H9 (cell line): ENCODE results near the gene HOXC10. TPM values are rescaled to one million over a fixed set of nuclear protein-coding genes. Genes with fewer than 3 reads are reported as not detected.

Experiments
- DNase-seq: peaks from one replicate; pipeline ENCODE4 v3.0.0-alpha.2; 2017
- H2AFZ ChIP-seq: one replicate; pipeline ENCODE4 v1.6.1; 2013; ENCODE audit warnings: mild to moderate bottlenecking, low read length, control low read depth, moderate library complexity
- H2AK5ac ChIP-seq: 2 replicates; pipeline ENCODE4 v1.6.1; 2013; ENCODE audit warnings: low read length, control low read depth, mixed read lengths; ENCODE audit not compliant: insufficient read length
- H2BK120ac ChIP-seq: one replicate; pipeline ENCODE4 v1.6.1; 2013; ENCODE audit warnings: low read depth, mild to moderate bottlenecking, low read length, control low read depth, inconsistent platforms; ENCODE audit not compliant: poor library complexity, severe bottlenecking
- H2BK12ac ChIP-seq: 2 replicates; pipeline ENCODE4 v1.6.1; 2013; ENCODE audit warnings: low read length, control low read depth, mixed read lengths, low read depth; ENCODE audit not compliant: insufficient read length
- H2BK15ac ChIP-seq: 2 replicates; pipeline ENCODE4 v1.6.1; 2013; ENCODE audit warnings: low read depth, low read length, control low read depth
- H2BK20ac ChIP-seq: one replicate; pipeline ENCODE4 v1.6.1; 2013; ENCODE audit warnings: low read depth, mild to moderate bottlenecking, low read length, control low read depth, inconsistent platforms; ENCODE audit not compliant: poor library complexity, severe bottlenecking
- H2BK5ac ChIP-seq: 2 replicates; pipeline ENCODE4 v1.6.1; 2013; ENCODE audit warnings: low read length, control low read depth, mixed read lengths; ENCODE audit not compliant: insufficient read length
- H3K14ac ChIP-seq: 2 replicates; pipeline ENCODE4 v1.6.1; 2013; ENCODE audit warnings: low read length, control low read depth; ENCODE audit not compliant: insufficient read depth
- H3K18ac ChIP-seq: 2 replicates; pipeline ENCODE4 v1.6.1; 2013; ENCODE audit warnings: low read depth, mild to moderate bottlenecking, mixed read lengths, low read length, control low read depth; ENCODE audit not compliant: insufficient read length
- H3K23ac ChIP-seq: 2 replicates; pipeline ENCODE4 v1.6.1; 2013; ENCODE audit warnings: low read length, control low read depth, mixed read lengths, low read depth; ENCODE audit not compliant: insufficient read length
- H3K23me2 ChIP-seq: 2 replicates; pipeline ENCODE4 v1.6.1; 2013; ENCODE audit warnings: low read depth, mild to moderate bottlenecking, mixed read lengths, low read length, control low read depth; ENCODE audit not compliant: insufficient read length, poor library complexity, severe bottlenecking
- H3K27ac ChIP-seq: 2 replicates; pipeline ENCODE4 v1.5.1; 2013; ENCODE audit warnings: low read length, control low read depth, mixed read lengths, low read depth; ENCODE audit not compliant: insufficient read length
- H3K27me3 ChIP-seq: 2 replicates; pipeline ENCODE4 v1.6.1; 2013; ENCODE audit warnings: low read length, control low read depth, inconsistent platforms; ENCODE audit not compliant: insufficient read depth
- H3K4ac ChIP-seq: 2 replicates; pipeline ENCODE4 v1.6.1; 2013; ENCODE audit warnings: low read depth, mild to moderate bottlenecking, control low read depth, inconsistent platforms, low read length, moderate library complexity
- H3K4me1 ChIP-seq: 2 replicates; pipeline ENCODE4 v1.6.1; 2013; ENCODE audit warnings: low read length, control low read depth, inconsistent platforms; ENCODE audit not compliant: insufficient read depth
- H3K4me2 ChIP-seq: 2 replicates; pipeline ENCODE4 v1.6.1; 2013; ENCODE audit warnings: low read length, control low read depth, mixed read lengths; ENCODE audit not compliant: insufficient read length, insufficient read depth
- H3K56ac ChIP-seq: 2 replicates; pipeline ENCODE4 v1.6.1; 2013; ENCODE audit warnings: low read depth, mild to moderate bottlenecking, mixed read lengths, low read length, control low read depth; ENCODE audit not compliant: insufficient read length
- H3K79me1 ChIP-seq: 2 replicates; pipeline ENCODE4 v1.6.1; 2013; ENCODE audit warnings: low read depth, mild to moderate bottlenecking, moderate library complexity, low read length, control low read depth, inconsistent platforms; ENCODE audit not compliant: insufficient read depth, poor library complexity, severe bottlenecking
- H3K79me2 ChIP-seq: 2 replicates; pipeline ENCODE4 v1.6.1; 2013; ENCODE audit warnings: low read length, control low read depth, inconsistent platforms; ENCODE audit not compliant: insufficient read depth
- H3K9ac ChIP-seq: 2 replicates; pipeline ENCODE4 v1.6.1; 2013; ENCODE audit warnings: low read length, control low read depth, mixed read lengths; ENCODE audit not compliant: insufficient read length; ENCODE audit errors: extremely low read depth
- H3K9me3 ChIP-seq: one replicate; pipeline ENCODE4 v1.6.1; 2013; ENCODE audit warnings: low read depth, low read length, inconsistent platforms; ENCODE audit not compliant: control insufficient read depth
- H3T11ph ChIP-seq: one replicate; pipeline ENCODE4 v1.6.1; 2013; ENCODE audit warnings: mild to moderate bottlenecking, low read length, control low read depth, inconsistent platforms
- H4K20me1 ChIP-seq: one replicate; pipeline ENCODE4 v1.6.1; 2013; ENCODE audit not compliant: control insufficient read depth, insufficient read length, insufficient read depth
- H4K5ac ChIP-seq: 2 replicates; pipeline ENCODE4 v1.6.1; 2013; ENCODE audit warnings: low read depth, mild to moderate bottlenecking, mixed read lengths, low read length, control low read depth; ENCODE audit not compliant: insufficient read length
- H4K8ac ChIP-seq: replicated peaks from 2 replicates; pipeline ENCODE4 v1.6.1; 2013; ENCODE audit warnings: low read length, control low read depth, mixed read lengths, low read depth; ENCODE audit not compliant: insufficient read length
- H4K91ac ChIP-seq: 2 replicates; pipeline ENCODE4 v1.6.1; 2013; ENCODE audit warnings: low read depth, mild to moderate bottlenecking, moderate library complexity, mixed read lengths, low read length, control low read depth; ENCODE audit not compliant: insufficient read length
- H3K27ac Mint-ChIP-seq, 3 experiments: 2 replicates in 2 of 3; 3 replicates in 1 of 3; pipeline ENCODE4 v1.8.0; 2020 to 2021; ENCODE audit warnings: mixed read lengths in 3 of 3, mild to moderate bottlenecking in 1 of 3, moderate library complexity in 1 of 3
- H3K27me3 Mint-ChIP-seq: 2 replicates; pipeline ENCODE4 v1.8.0; 2021; ENCODE audit warnings: low read depth, mild to moderate bottlenecking, moderate library complexity, mixed read lengths
- H3K36me3 Mint-ChIP-seq, 3 experiments: 2 replicates in 2 of 3; 3 replicates in 1 of 3; pipeline ENCODE4 v1.8.0; 2020 to 2021; ENCODE audit warnings: low read depth in 3 of 3, mixed read lengths in 3 of 3; ENCODE audit not compliant: insufficient read depth in 1 of 3
- H3K4me1 Mint-ChIP-seq, 2 experiments: 2 replicates each; pipeline ENCODE4 v1.8.0; 2020; ENCODE audit warnings: mixed read lengths in 2 of 2
- H3K4me3 Mint-ChIP-seq, 2 experiments: 2 replicates in 1 of 2; 3 replicates in 1 of 2; pipeline ENCODE4 v1.8.0; 2020 to 2021; ENCODE audit warnings: mild to moderate bottlenecking in 2 of 2, mixed read lengths in 2 of 2, moderate library complexity in 1 of 2
- H3K9me3 Mint-ChIP-seq, 2 experiments: 2 replicates in 1 of 2; 3 replicates in 1 of 2; pipeline ENCODE4 v1.8.0; 2020; ENCODE audit warnings: mild to moderate bottlenecking in 2 of 2, mixed read lengths in 2 of 2, moderate library complexity in 1 of 2
- CTCF ChIP-seq: fragments of 200-600 bp; sonication (generic); conservative IDR thresholded peaks from 3 replicates; pipeline ENCODE4 v1.8.0; 2021; ENCODE audit warnings: antibody characterized with exemption, mild to moderate bottlenecking
- WGBS: extraction: QIAGEN DNeasy Blood & Tissue Kit; methylation state at CpG from one replicate; pipeline ENCODE4 v1.1.7; 2013; ENCODE audit warnings: missing lambda C conversion rate, low lambda C conversion rate, mixed read lengths; ENCODE audit not compliant: insufficient read length; ENCODE audit errors: extremely low coverage; 5-methylcytosine and 5-hydroxymethylcytosine counted together
- total RNA-seq: library from RNA; stranded (reverse); gene quantifications from 2 replicates; pipeline ENCODE4 v1.2.1, GENCODE V29; 2021

The HOXC10 gene
- total RNA-seq, 1 experiment from 2014 or later, result not detected

- no peak overlapping the region for H4K5ac ChIP-seq
- Mint-ChIP-seq H3K4me1 (peaks cover 0 to 8% of the 10 kb centered on the region in 2 experiments; a peak in 3 of 4 replicates), H3K27ac (peak overlapping the region in 1 of 3 experiments; percentile 79; a peak in 1 of 7 replicates), H3K27me3 (peaks cover 99% of the 10 kb centered on the region), H3K9me3 (peaks cover 0 to 5% of the 10 kb centered on the region in 2 experiments; a peak in 3 of 5 replicates), H3K4me3 (no peak overlapping the region), H3K36me3 (no peaks in the 10 kb centered on the region)
- no peak overlapping the region; the same call in 1 of the 2 replicates for H3K14ac ChIP-seq
- H3K9me3 ChIP-seq, result no peaks in the 10 kb centered on the region
- H2AFZ ChIP-seq, result no peak overlapping the region
- no peak overlapping the region for H2BK12ac ChIP-seq
- no peaks in the 10 kb centered on the region for H4K20me1 ChIP-seq
- DNase-seq, result no peak
- H3K23ac ChIP-seq, result no peak overlapping the region
- no peaks in the 10 kb centered on the region for H3K23me2 ChIP-seq
- no peak overlapping the region for H2BK15ac ChIP-seq
- H3K4ac ChIP-seq, result no peak overlapping the region
- no peaks in the 10 kb centered on the region for H3K4me1 ChIP-seq
- no peak overlapping the region for H3K56ac ChIP-seq
- no CpG with 5 or more reads among the region's 51 CpGs for WGBS
- H2BK5ac ChIP-seq, result no peak overlapping the region
- no peak overlapping the region for H3K18ac ChIP-seq
- H3K27me3 ChIP-seq, result peaks cover 98% of the 10 kb centered on the region
- H3K9ac ChIP-seq, result no peak overlapping the region
- no peak overlapping the region for H2AK5ac ChIP-seq
- H3T11ph ChIP-seq, result no peak overlapping the region
- peak overlapping the region; percentile 27 for H3K4me2 ChIP-seq
- H2BK120ac ChIP-seq, result no peak overlapping the region
- H3K79me1 ChIP-seq, result no peaks in the 10 kb centered on the region
- H4K8ac ChIP-seq, result no peak overlapping the region
- TF ChIP-seq CTCF, result peak; percentile 38; the same call in 2 of the 3 replicates
- H4K91ac ChIP-seq, result no peak overlapping the region
- H3K79me2 ChIP-seq, result no peaks in the 10 kb centered on the region
- H2BK20ac ChIP-seq, result no peak overlapping the region
- no peak overlapping the region for H3K27ac ChIP-seq
Observed at GRCh38 chr12:53944907-53945847, 39.8 kb upstream of the HOXC10 start.
